Measurements from ENCODE around the gene RARS1. TPM values are rescaled to one million over a fixed set of nuclear protein-coding genes. Genes with fewer than 3 reads are reported as not detected.

Gene RARS1
- 73.4 TPM for total RNA-seq

GRCh38 chr5:168486136-168486879, at the start of gene RARS1:
TSS of gene RARS1 (plus strand) at chr5:168486471. CDS start at chr5:168486499, 28 bp downstream.
- ATAC-seq = peak; percentile 99

- peak; percentile 38 for ATAC-seq
Observed at GRCh38 chr5:168438349-168438748, 47.9 kb upstream of the RARS1 start.

- ATAC-seq = no peak
Observed at GRCh38 chr5:168443533-168443932, 42.7 kb upstream of the RARS1 start.

- ATAC-seq = no peak
Observed at GRCh38 chr5:168443950-168444700, 42.1 kb upstream of the RARS1 start.

GRCh38 chr5:168446983-168447619, 39.2 kb upstream of the RARS1 start:
- no peak for ATAC-seq

GRCh38 chr5:168447808-168448207, 38.5 kb upstream of the RARS1 start:
- ATAC-seq = no peak

GRCh38 chr5:168449166-168449565, 37.1 kb upstream of the RARS1 start:
- ATAC-seq = peak; percentile 85

GRCh38 chr5:168451565-168451964, 34.7 kb upstream of the RARS1 start:
- ATAC-seq = no peak

- ATAC-seq = no peak
Observed at GRCh38 chr5:168455201-168455600, 31.1 kb upstream of the RARS1 start.

- ATAC-seq = no peak
Observed at GRCh38 chr5:168457542-168457941, 28.7 kb upstream of the RARS1 start.

GRCh38 chr5:168460606-168461005, 25.7 kb upstream of the RARS1 start:
- no peak for ATAC-seq

GRCh38 chr5:168463081-168463480, 23.2 kb upstream of the RARS1 start:
- ATAC-seq = no peak

GRCh38 chr5:168464214-168464613, 22.1 kb upstream of the RARS1 start:
- ATAC-seq = no peak

- ATAC-seq = no peak
Observed at GRCh38 chr5:168464641-168465040, 21.6 kb upstream of the RARS1 start.

- ATAC-seq = no peak
Observed at GRCh38 chr5:168467755-168468330, 18.4 kb upstream of the RARS1 start.

GRCh38 chr5:168468836-168469235, 17.4 kb upstream of the RARS1 start:
- no peak for ATAC-seq

GRCh38 chr5:168469816-168470215, 16.5 kb upstream of the RARS1 start:
- ATAC-seq = no peak

- no peak for ATAC-seq
Observed at GRCh38 chr5:168471785-168472184, 14.5 kb upstream of the RARS1 start.

GRCh38 chr5:168472329-168472728, 13.9 kb upstream of the RARS1 start:
- no peak for ATAC-seq

GRCh38 chr5:168474319-168474718, 12.0 kb upstream of the RARS1 start:
- no peak for ATAC-seq

- ATAC-seq = no peak
Observed at GRCh38 chr5:168477060-168477459, 9.2 kb upstream of the RARS1 start.

- peak; percentile 48 for ATAC-seq
Observed at GRCh38 chr5:168479166-168479565, 7.1 kb upstream of the RARS1 start.

GRCh38 chr5:168480601-168481000, 5.7 kb upstream of the RARS1 start:
- ATAC-seq = peak; percentile 42
